Prostate gland (tissue), 2 donors: Measurements from ENCODE around the gene CXorf65. TPM values are rescaled to one million over a fixed set of nuclear protein-coding genes. Genes with fewer than 3 reads are reported as not detected.

Experiments
- DNase-seq: peaks from one replicate; pipeline ENCODE4 v3.0.0-alpha.2; 2019; ENCODE audit warnings: low spot score
- H3K27ac ChIP-seq, 2 donors: fragments of 200-600 bp; sonication (generic); 2 replicates each; pipeline ENCODE4 v1.5.1; 2017 to 2019
- H3K27me3 ChIP-seq: fragments of 200-600 bp; sonication (generic); replicated peaks from 2 replicates; pipeline ENCODE4 v1.5.1; 2019; ENCODE audit not compliant: insufficient read depth
- H3K36me3 ChIP-seq, 2 donors: fragments of 200-600 bp; sonication (generic); 1 replicate in 1 of 2; 2 replicates in 1 of 2; pipeline versions ENCODE4 v1.5.1 to v1.8.1; 2017 to 2019
- H3K4me1 ChIP-seq: fragments of 200-600 bp; sonication (generic); replicated peaks from 2 replicates; pipeline ENCODE4 v1.5.1; 2019
- H3K4me3 ChIP-seq, 2 donors: fragments of 200-600 bp; sonication (generic); 2 replicates each; pipeline ENCODE4 v1.5.1; 2017 to 2019
- H3K9me3 ChIP-seq: fragments of 200-600 bp; sonication (generic); 2 replicates; pipeline ENCODE4 v1.5.1; 2017
- POLR2A ChIP-seq: fragments of 450-650 bp; IDR thresholded peaks from one replicate; pipeline ENCODE4 v1.6.1; 2016; ENCODE audit warnings: antibody characterized with exemption, mild to moderate bottlenecking
- POLR2AphosphoS5 ChIP-seq: sonication (generic); formaldehyde crosslinking; IDR thresholded peaks from one replicate; pipeline ENCODE4 v1.6.1; 2017; ENCODE audit warnings: antibody characterized with exemption
- WGBS: methylation state at CpG from one replicate; pipeline ENCODE4 v1.1.5; 2018; 5-methylcytosine and 5-hydroxymethylcytosine counted together
- intact Hi-C: fragments of 100-400 bp; cut with DNase I; formaldehyde crosslinking; loops from one replicate; pipeline ENCODE4 v1.14.2; 2022
- small RNA-seq, 2 donors: library from RNA; depleted of rRNA; stranded (forward); fragments of <200 nt; gene quantifications; one replicate each; pipeline ENCODE3, GENCODE V24; 2016
- total RNA-seq, 2 donors: library from RNA; depleted of rRNA; stranded (reverse); fragments of >200 nt; gene quantifications; one replicate each; pipeline ENCODE4 v1.1.0, GENCODE V29; 2016
- TF ChIP-seq, protein P1 (sequence below), 4 experiments: fragments of 200-600 bp in 2 of 4; fragments of 450-650 bp in 2 of 4; sonication (generic) in 2 of 4; IDR thresholded peaks; 1 replicate in 3 of 4; 2 replicates in 1 of 4; pipeline ENCODE4 v1.5.1; 2016 to 2019; ENCODE audit warnings: antibody characterized with exemption in 4 of 4, mild to moderate bottlenecking in 2 of 4, moderate library complexity in 2 of 4

Gene CXorf65
- total RNA-seq, 2 donors from 2014 or later: not detected

DNA sequence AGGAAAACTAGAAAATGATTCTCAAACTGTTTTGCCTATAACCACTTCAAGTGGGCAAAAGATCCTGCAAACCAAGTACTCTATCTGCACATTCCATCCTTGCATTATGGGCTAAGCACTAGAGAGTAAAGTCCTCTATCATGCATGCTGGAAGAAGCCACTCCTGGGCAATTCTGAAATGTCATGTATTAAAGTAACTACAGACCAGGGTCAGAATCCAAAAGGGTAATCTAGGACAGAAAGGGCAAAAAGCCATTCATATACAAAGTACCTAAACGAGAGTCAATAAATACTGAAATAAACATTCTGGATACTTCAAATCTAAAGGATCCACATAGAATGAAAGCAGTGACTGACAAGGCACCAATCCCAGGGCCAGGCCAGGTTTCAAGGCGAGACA is 39.5 kb downstream of the CXorf65 start:
- no peaks in the 10 kb centered on the region for H3K36me3 ChIP-seq
- TF ChIP-seq, protein P1, sequence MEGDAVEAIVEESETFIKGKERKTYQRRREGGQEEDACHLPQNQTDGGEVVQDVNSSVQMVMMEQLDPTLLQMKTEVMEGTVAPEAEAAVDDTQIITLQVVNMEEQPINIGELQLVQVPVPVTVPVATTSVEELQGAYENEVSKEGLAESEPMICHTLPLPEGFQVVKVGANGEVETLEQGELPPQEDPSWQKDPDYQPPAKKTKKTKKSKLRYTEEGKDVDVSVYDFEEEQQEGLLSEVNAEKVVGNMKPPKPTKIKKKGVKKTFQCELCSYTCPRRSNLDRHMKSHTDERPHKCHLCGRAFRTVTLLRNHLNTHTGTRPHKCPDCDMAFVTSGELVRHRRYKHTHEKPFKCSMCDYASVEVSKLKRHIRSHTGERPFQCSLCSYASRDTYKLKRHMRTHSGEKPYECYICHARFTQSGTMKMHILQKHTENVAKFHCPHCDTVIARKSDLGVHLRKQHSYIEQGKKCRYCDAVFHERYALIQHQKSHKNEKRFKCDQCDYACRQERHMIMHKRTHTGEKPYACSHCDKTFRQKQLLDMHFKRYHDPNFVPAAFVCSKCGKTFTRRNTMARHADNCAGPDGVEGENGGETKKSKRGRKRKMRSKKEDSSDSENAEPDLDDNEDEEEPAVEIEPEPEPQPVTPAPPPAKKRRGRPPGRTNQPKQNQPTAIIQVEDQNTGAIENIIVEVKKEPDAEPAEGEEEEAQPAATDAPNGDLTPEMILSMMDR (IDR thresholded peaks at IDR 0.05): no peak
- TF ChIP-seq POLR2A: no peak
- TF ChIP-seq POLR2AphosphoS5: no peak
- no peaks in the 10 kb centered on the region for H3K27me3 ChIP-seq
- peak overlapping the region; percentile 44 to 52 for H3K4me3 ChIP-seq
- H3K9me3 ChIP-seq: no peaks in the 10 kb centered on the region
- peak overlapping the region; percentile 79 to 86 for H3K27ac ChIP-seq
- WGBS: 5% methylated on average over 2 of the region's 2 CpGs
- intact Hi-C loops: no loop called here
- DNase-seq: no peak
- no peaks in the 10 kb centered on the region for H3K4me1 ChIP-seq

DNA sequence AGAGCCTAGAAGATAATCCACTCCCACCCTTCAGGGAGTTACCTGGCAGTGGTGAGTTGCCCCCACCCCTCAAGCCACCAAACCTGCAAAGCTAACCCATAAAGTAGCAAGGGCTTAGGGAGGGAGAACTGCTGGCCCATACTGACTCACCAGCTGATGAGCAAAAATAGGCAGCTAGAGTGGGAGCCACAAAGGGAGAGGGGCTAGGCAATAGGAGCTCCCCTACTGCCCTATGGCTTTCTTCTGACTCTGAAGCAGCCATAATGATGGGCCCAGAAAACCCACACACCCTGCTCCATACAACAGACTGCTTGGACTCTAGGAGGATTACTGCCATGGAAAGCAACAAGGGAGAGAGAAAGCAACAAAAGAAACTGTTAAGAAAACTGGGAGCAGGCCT is 46.4 kb downstream of the CXorf65 start:
- Histone ChIP-seq H3K27ac (no peak overlapping the region), H3K4me1 (no peaks in the 10 kb centered on the region), H3K27me3 (no peaks in the 10 kb centered on the region), H3K36me3 (no peaks in the 10 kb centered on the region), H3K4me3 (no peak overlapping the region), H3K9me3 (no peaks in the 10 kb centered on the region)
- intact Hi-C loops: no loop called here
- TF ChIP-seq, protein P1 (IDR thresholded peaks at IDR 0.05): no peak
- DNase-seq: no peak

DNA sequence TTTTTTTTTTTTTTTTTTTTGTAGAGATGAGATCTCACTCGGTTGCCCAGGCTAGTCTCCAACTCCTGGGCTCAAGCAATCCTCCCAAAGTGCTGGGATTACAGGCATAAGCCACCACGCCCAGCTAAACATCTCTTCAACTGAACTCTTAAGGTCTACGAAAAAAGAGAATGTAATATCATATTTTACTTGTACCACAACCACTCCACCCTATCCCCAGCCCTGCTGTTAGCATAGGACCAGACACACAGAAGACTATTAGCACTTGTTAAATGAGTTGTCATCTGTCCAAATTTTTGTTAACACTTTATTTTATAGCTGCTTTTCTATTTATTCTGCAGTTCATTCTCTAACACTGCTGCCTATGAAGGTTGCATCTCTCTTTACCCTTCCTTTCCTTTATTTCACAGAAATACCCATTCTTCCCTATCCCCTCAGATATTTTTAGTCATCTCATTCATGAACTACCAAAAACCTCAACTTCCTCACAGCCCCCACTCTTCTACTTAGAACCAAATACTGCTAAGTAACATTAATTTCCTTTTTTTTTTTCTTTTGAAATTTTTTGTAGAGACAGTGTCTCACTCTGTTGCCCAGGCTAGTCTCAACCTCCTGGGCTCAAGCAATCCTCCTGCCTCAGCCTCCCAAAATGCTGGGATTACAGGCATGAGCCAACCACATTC is 48.6 kb downstream of the CXorf65 start:
- 81% methylated on average over 3 of the region's 3 CpGs for WGBS
- no peak for DNase-seq
- TF ChIP-seq POLR2A (no peak), POLR2AphosphoS5 (no peak)
- TF ChIP-seq, protein P1 (IDR thresholded peaks at IDR 0.05): no peak
- H3K27ac ChIP-seq: no peak overlapping the region
- intact Hi-C loops: no loop called here
- H3K36me3 ChIP-seq: no peaks in the 10 kb centered on the region
- H3K4me1 ChIP-seq: no peaks in the 10 kb centered on the region
- H3K9me3 ChIP-seq: no peaks in the 10 kb centered on the region
- H3K27me3 ChIP-seq: no peaks in the 10 kb centered on the region
- no peak overlapping the region for H3K4me3 ChIP-seq

DNA sequence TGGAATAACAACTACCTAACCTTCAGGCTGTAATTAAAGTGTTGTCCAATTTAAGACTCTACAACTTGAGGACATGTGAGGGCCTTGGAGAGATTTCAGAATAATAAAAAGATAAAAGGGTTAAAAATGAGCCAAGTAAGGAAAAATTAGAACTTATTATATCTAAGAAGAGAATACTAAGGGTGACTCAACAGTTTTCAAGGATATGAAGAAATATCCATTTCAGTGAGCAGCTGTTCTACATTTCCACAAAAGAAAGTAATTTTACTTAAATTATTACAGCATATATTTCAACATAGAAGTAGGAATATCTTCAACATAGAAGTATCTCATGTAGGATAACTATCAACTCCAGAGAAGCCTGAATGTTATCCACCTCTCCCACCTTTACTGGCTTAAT is 49.7 kb downstream of the CXorf65 start:
- TF ChIP-seq POLR2A: no peak
- TF ChIP-seq, protein P1 (IDR thresholded peaks at IDR 0.05): no peak
- TF ChIP-seq POLR2AphosphoS5: no peak
- no peaks in the 10 kb centered on the region for H3K4me1 ChIP-seq
- no peak for DNase-seq

More for the DNA sequence above, 49.7 kb downstream of the CXorf65 start:
- intact Hi-C loops: no loop called here
- Histone ChIP-seq H3K36me3 (no peaks in the 10 kb centered on the region), H3K27ac (no peak overlapping the region), H3K9me3 (no peaks in the 10 kb centered on the region), H3K27me3 (no peaks in the 10 kb centered on the region), H3K4me3 (no peak overlapping the region)

Small RNA genes lying within 50 kb of the gene (small RNA-seq; reads per million reads assigned to genes)
- gene CXorf65: 0 reads per million in 2 donors

Other genes with a start within 250 kb of the CXorf65 start
- 1 to 10 TPM in 1 of 2 donors, not detected in 1; 2.6 TPM for gene TEX11, start 198.0 kb downstream of the CXorf65 start, total RNA-seq
- gene SLC7A3, start 175.6 kb downstream of the CXorf65 start, total RNA-seq: 1 to 10 TPM; 2.2 to 7.6 TPM
- 10 to 100 TPM; 54.5 to 65.5 TPM for gene SNX12, start 38.4 kb downstream of the CXorf65 start, total RNA-seq
- 10 to 100 TPM; 40.4 to 74.0 TPM for gene FOXO4, start 10.9 kb downstream of the CXorf65 start, total RNA-seq
- 1 to 10 TPM in 1 of 2 donors, under 1 TPM in 1; 0.73 to 2.8 TPM for gene IL2RG, start 4.8 kb upstream of the CXorf65 start, total RNA-seq
- gene MED12, start 11.9 kb upstream of the CXorf65 start, total RNA-seq: 10 to 100 TPM; 29.4 to 82.3 TPM
- gene NLGN3, start 38.1 kb upstream of the CXorf65 start, total RNA-seq: 1 to 10 TPM; 1.4 to 9.4 TPM
- 10 to 100 TPM; 28.3 to 57.6 TPM for gene GJB1, start 116.5 kb upstream of the CXorf65 start, total RNA-seq
- 10 to 100 TPM; 23.2 to 71.6 TPM for gene ZMYM3, start 147.4 kb upstream of the CXorf65 start, total RNA-seq
- gene NONO, start 176.9 kb upstream of the CXorf65 start, total RNA-seq: 100 to 1,000 TPM; 266 to 287 TPM
- gene ITGB1BP2, start 195.0 kb upstream of the CXorf65 start, total RNA-seq: 1 to 10 TPM in 1 of 2 donors, under 1 TPM in 1; 0.77 to 6.5 TPM